Dermis blood vessel endothelial cell (primary cell): Measurements from ENCODE around the gene SPARCL1. TPM values are rescaled to one million over a fixed set of nuclear protein-coding genes. Genes with fewer than 3 reads are reported as not detected.
"Not testable (repeated sequence)": the region's sequence is repeated elsewhere in the genome, so short reads cannot be mapped to it uniquely, and the experiment has no call there.

ENCODE experiments used
- DNase-seq: peaks from one replicate; pipeline ENCODE4 v3.0.0; 2010
- total RNA-seq: library from RNA; depleted of rRNA; stranded (reverse); fragments of >200 nt; gene quantifications from 2 replicates; pipeline ENCODE4 v1.2.3, GENCODE V29; 2014

SPARCL1 gene
- total RNA-seq, 1 donor from 2014 or later, result 779 TPM

- DNase-seq, result no peak
These were observed 95.8 kb downstream of the SPARCL1 start for GRCh38 chr4:87433342-87433741.

- no peak for DNase-seq
These were observed 99.1 kb downstream of the SPARCL1 start for GRCh38 chr4:87430038-87430437.

- DNase-seq, result no peak
These were observed 100.2 kb downstream of the SPARCL1 start for GRCh38 chr4:87428979-87429378.

- no peak for DNase-seq
These were observed 101.7 kb downstream of the SPARCL1 start for GRCh38 chr4:87427518-87427868.

GRCh38 chr4:87426865-87427517, 102.2 kb downstream of the SPARCL1 start:
- no peak for DNase-seq

GRCh38 chr4:87425711-87426110, 103.5 kb downstream of the SPARCL1 start:
- no peak for DNase-seq

- DNase-seq, result not testable (repeated sequence)
These were observed 105.1 kb downstream of the SPARCL1 start for GRCh38 chr4:87424099-87424543.

Other genes with a start within 250 kb of the SPARCL1 start
- gene HSD17B13, start 206.5 kb downstream of the SPARCL1 start, total RNA-seq, result not detected in 2 replicates
- 48.0 and 71.5 TPM in 2 replicates for gene HSD17B11, start 138.2 kb downstream of the SPARCL1 start, total RNA-seq
- gene NUDT9, start 106.8 kb downstream of the SPARCL1 start, total RNA-seq, result 20.4 and 21.6 TPM in 2 replicates
- gene DSPP, start 79.2 kb upstream of the SPARCL1 start, total RNA-seq, result not detected in 2 replicates
- not detected in 2 replicates for gene DMP1, start 120.9 kb upstream of the SPARCL1 start, total RNA-seq